PC-3 (cell line): Measurements from ENCODE around the gene GDF7.

ENCODE experiments used
- CTCF ChIP-seq: fragments of 300-600 bp; sonication (generic); conservative IDR thresholded peaks from 2 replicates; pipeline ENCODE4 v1.5.1; 2017; ENCODE audit warnings: antibody characterized with exemption, low read depth, mild to moderate bottlenecking, low read length
- EZH2phosphoT487 ChIP-seq: fragments of 300-600 bp; sonication (generic); IDR thresholded peaks from 2 replicates; pipeline ENCODE4 v1.6.1; 2018; ENCODE audit warnings: mild to moderate bottlenecking, antibody characterized with exemption, low read length, borderline replicate concordance

DNA sequence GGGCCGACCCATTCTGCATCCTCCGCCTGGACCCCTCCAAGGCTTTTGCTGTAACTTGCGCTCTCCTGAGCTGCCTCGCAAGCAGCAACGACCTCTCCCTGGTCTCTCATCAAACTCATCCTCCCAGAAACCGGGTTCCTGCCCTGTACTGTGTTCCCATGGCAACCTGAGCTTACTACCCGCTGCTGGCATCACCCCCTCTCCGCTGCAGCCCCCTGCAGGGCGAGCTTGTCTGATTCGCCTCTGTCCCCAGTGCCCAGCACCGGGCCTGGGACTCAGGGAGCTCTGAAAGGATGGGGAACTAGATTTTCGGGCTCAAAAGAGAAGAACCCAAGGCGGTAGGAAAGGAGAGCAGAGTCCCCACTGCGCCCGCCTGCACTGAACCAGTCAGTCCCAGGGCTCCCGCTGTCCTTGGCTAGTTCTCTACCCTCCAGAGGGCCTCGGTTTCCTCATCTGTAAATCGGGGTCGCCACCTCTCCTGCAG is 16.5 kb upstream of the GDF7 start:
- TF ChIP-seq EZH2phosphoT487 (no peak), CTCF (no peak)
